ENCODE results near the gene SDR42E1. TPM values are rescaled to one million over a fixed set of nuclear protein-coding genes. Genes with fewer than 3 reads are reported as not detected.

The SDR42E1 gene
- total RNA-seq, 1 donor from 2014 or later: 0.02 TPM

- H3K27me3 Mint-ChIP-seq: no peaks in the 10 kb centered on the region
- H3K4me3 Mint-ChIP-seq (ENCODE audit: low read depth): no peak overlapping the region
- no peak overlapping the region for H3K27ac Mint-ChIP-seq
- H3K4me1 Mint-ChIP-seq (ENCODE audit: low read depth): peaks cover 6% of the 10 kb centered on the region
- no peak for TF ChIP-seq CTCF (IDR thresholded peaks at IDR 0.05; ENCODE audit: unreplicated experiment)
- H3K9me3 Mint-ChIP-seq (ENCODE audit: low read depth): peaks cover 15% of the 10 kb centered on the region
- peaks cover 6% of the 10 kb centered on the region for H3K36me3 Mint-ChIP-seq (ENCODE audit: insufficient read depth)
- no peak for DNase-seq (ENCODE audit: low spot score, unreplicated experiment)
Observed at GRCh38 chr16:82007189-82007588, 4.1 kb downstream of the SDR42E1 start.

- Mint-ChIP-seq H3K27me3 (no peaks in the 10 kb centered on the region), H3K4me3 (ENCODE audit: low read depth) (no peak overlapping the region), H3K27ac (peak overlapping the region; percentile 47), H3K4me1 (ENCODE audit: low read depth) (peaks cover 7% of the 10 kb centered on the region), H3K9me3 (ENCODE audit: low read depth) (peaks cover 9% of the 10 kb centered on the region), H3K36me3 (ENCODE audit: insufficient read depth) (peaks cover 3% of the 10 kb centered on the region)
- DNase-seq (ENCODE audit: low spot score, unreplicated experiment): no peak
- no peak for TF ChIP-seq CTCF (IDR thresholded peaks at IDR 0.05; ENCODE audit: unreplicated experiment)
Observed at GRCh38 chr16:82006036-82006435, 5.2 kb downstream of the SDR42E1 start.

GRCh38 chr16:82005027-82005830 lies 6.0 kb downstream of the SDR42E1 start:
- H3K9me3 Mint-ChIP-seq (ENCODE audit: low read depth): peaks cover 9% of the 10 kb centered on the region
- H3K27me3 Mint-ChIP-seq: no peaks in the 10 kb centered on the region
- no peak overlapping the region for H3K27ac Mint-ChIP-seq

GRCh38 chr16:82004601-82005000 lies 6.7 kb downstream of the SDR42E1 start:
- H3K27ac Mint-ChIP-seq: no peak overlapping the region

More at GRCh38 chr16:82005027-82005830, 6.0 kb downstream of the SDR42E1 start:
- H3K4me3 Mint-ChIP-seq (ENCODE audit: low read depth): no peak overlapping the region
- no peak for DNase-seq (ENCODE audit: low spot score, unreplicated experiment)
- H3K36me3 Mint-ChIP-seq (ENCODE audit: insufficient read depth): peaks cover 3% of the 10 kb centered on the region
- peaks cover 12% of the 10 kb centered on the region for H3K4me1 Mint-ChIP-seq (ENCODE audit: low read depth)
- no peak for TF ChIP-seq CTCF (IDR thresholded peaks at IDR 0.05; ENCODE audit: unreplicated experiment)

GRCh38 chr16:82002831-82003230 lies 8.4 kb downstream of the SDR42E1 start:
- DNase-seq (ENCODE audit: low spot score, unreplicated experiment): no peak
- H3K4me3 Mint-ChIP-seq (ENCODE audit: low read depth): no peak overlapping the region
- no peaks in the 10 kb centered on the region for H3K36me3 Mint-ChIP-seq (ENCODE audit: insufficient read depth)
- TF ChIP-seq CTCF (IDR thresholded peaks at IDR 0.05; ENCODE audit: unreplicated experiment): no peak
- H3K9me3 Mint-ChIP-seq (ENCODE audit: low read depth): peaks cover 5% of the 10 kb centered on the region
- H3K27me3 Mint-ChIP-seq: no peaks in the 10 kb centered on the region
- H3K4me1 Mint-ChIP-seq (ENCODE audit: low read depth): peaks cover 12% of the 10 kb centered on the region
- no peak overlapping the region for H3K27ac Mint-ChIP-seq

More at GRCh38 chr16:82004601-82005000, 6.7 kb downstream of the SDR42E1 start:
- no peak for TF ChIP-seq CTCF (IDR thresholded peaks at IDR 0.05; ENCODE audit: unreplicated experiment)
- Mint-ChIP-seq H3K4me1 (ENCODE audit: low read depth) (peaks cover 12% of the 10 kb centered on the region), H3K27me3 (no peaks in the 10 kb centered on the region), H3K9me3 (ENCODE audit: low read depth) (peaks cover 9% of the 10 kb centered on the region), H3K4me3 (ENCODE audit: low read depth) (no peak overlapping the region), H3K36me3 (ENCODE audit: insufficient read depth) (peaks cover 3% of the 10 kb centered on the region)
- DNase-seq (ENCODE audit: low spot score, unreplicated experiment): no peak

Measured in progenitor cell of endocrine pancreas (in vitro differentiated cells).